ENCODE measurements around the gene GP1BA.

DNA sequence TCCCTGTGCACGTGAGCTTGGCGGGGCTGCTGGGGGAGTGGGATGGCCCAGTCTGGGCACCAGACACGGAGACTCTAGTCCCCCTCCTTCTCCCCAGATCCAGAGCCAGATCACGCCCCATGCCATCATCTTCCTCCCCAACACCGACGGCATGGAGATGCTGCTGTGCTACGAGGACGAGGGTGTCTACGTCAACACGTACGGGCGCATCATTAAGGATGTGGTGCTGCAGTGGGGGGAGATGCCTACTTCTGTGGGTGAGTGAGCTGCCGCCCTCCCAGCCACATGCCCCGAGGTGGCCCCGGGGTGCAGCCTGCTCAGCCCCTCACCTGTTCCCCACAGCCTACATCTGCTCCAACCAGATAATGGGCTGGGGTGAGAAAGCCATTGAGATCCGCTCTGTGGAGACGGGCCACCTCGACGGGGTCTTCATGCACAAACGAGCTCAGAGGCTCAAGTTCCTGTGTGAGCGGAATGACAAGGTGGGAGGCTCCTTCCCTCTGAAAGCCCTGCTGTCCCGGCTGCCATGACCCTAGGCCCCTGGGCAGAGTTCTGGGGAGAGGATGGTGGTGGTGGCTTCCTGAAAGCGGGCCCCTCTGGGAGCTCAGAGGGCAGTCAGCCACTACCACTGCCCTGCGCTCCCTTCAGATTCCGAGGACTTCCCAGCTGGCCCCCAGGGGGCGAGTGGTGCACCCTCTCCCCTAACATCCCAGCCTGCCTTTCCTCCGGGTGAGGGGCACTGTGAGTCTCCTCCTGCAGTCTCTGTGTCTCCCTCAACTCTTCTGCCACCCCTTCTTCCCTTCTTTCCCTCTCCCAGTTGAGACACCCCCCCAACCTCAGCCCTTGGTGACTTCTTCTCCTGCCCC, 35.5 kb upstream of the GP1BA start:
- no peak for TF ChIP-seq TAF1 (IDR thresholded peaks at IDR 0.05; ENCODE audit: borderline replicate concordance, low read depth, low read length)
- no peak for TF ChIP-seq POLR2A (IDR thresholded peaks at IDR 0.05; ENCODE audit: low read depth, low read length)

Data from GM12892 (cell line).